ENCODE data around the gene C11orf21. TPM values are rescaled to one million over a fixed set of nuclear protein-coding genes. Genes with fewer than 3 reads are reported as not detected.

C11orf21 gene
- total RNA-seq, 2 experiments from 2014 or later: 0.47 to 2.5 TPM

- H3K79me2 ChIP-seq (ENCODE audit: insufficient read depth, low read depth, low read length): no peaks in the 10 kb centered on the region
- H3K9me3 ChIP-seq (ENCODE audit: low read length): no peaks in the 10 kb centered on the region
- ChIA-PET CTCF (ENCODE audit: unreplicated experiment) (no interaction called here), POLR2A (no interaction called here)
- TF ChIP-seq EZH2phosphoT487 (IDR thresholded peaks at IDR 0.05; ENCODE audit: borderline replicate concordance, low read depth, low read length): no peak
- TF ChIP-seq CTCF (conservative IDR thresholded peaks at IDR 0.05; ENCODE audit: low read length): no peak
- H3K4me2 ChIP-seq (ENCODE audit: low read length): no peak overlapping the region
- peaks cover 11% of the 10 kb centered on the region for H3K4me1 ChIP-seq (ENCODE audit: insufficient read depth, low read length, poor library complexity, severe bottlenecking)
- intact Hi-C loops (cut with micrococcal nuclease; ENCODE audit: unreplicated experiment): no loop called here
- no peaks in the 10 kb centered on the region for H4K20me1 ChIP-seq (ENCODE audit: insufficient read depth, low read length)
- no TSS peak for BruUV-seq (replicated peaks)
- no peak overlapping the region for H2AFZ ChIP-seq (ENCODE audit: low read length)
- no peaks in the 10 kb centered on the region for H3K9me2 ChIP-seq (ENCODE audit: insufficient read depth, low read length)
- H3K36me3 ChIP-seq (ENCODE audit: insufficient read depth, low read length): no peaks in the 10 kb centered on the region
- no peak for DNase-seq (ENCODE audit: low spot score)
- H3K4me3 ChIP-seq (ENCODE audit: low read depth, low read length, poor library complexity, severe bottlenecking): peak overlapping the region; percentile 40
- no peak overlapping the region for H3K27ac ChIP-seq (ENCODE audit: low read depth, low read length, poor library complexity, severe bottlenecking)
Measured at GRCh38 chr11:2267851-2268728, 33.6 kb downstream of the C11orf21 start.

- Histone ChIP-seq H3K36me3 (ENCODE audit: insufficient read depth, low read length) (no peaks in the 10 kb centered on the region), H3K9me2 (ENCODE audit: insufficient read depth, low read length) (no peaks in the 10 kb centered on the region), H3K27ac (ENCODE audit: low read depth, low read length, poor library complexity, severe bottlenecking) (no peak overlapping the region), H3K9me3 (ENCODE audit: low read length) (no peaks in the 10 kb centered on the region), H3K79me2 (ENCODE audit: insufficient read depth, low read depth, low read length) (no peaks in the 10 kb centered on the region), H3K4me2 (ENCODE audit: low read length) (no peak overlapping the region), H3K4me1 (ENCODE audit: insufficient read depth, low read length, poor library complexity, severe bottlenecking) (peaks cover 11% of the 10 kb centered on the region), H2AFZ (ENCODE audit: low read length) (no peak overlapping the region), H3K4me3 (ENCODE audit: low read depth, low read length, poor library complexity, severe bottlenecking) (no peak overlapping the region), H4K20me1 (ENCODE audit: insufficient read depth, low read length) (no peaks in the 10 kb centered on the region)
- ChIA-PET CTCF (ENCODE audit: unreplicated experiment) (no interaction called here), POLR2A (no interaction called here)
- TF ChIP-seq CTCF (conservative IDR thresholded peaks at IDR 0.05; ENCODE audit: low read length) (no peak), EZH2phosphoT487 (IDR thresholded peaks at IDR 0.05; ENCODE audit: borderline replicate concordance, low read depth, low read length) (no peak)
- DNase-seq (ENCODE audit: low spot score): no peak
- intact Hi-C loops (cut with micrococcal nuclease; ENCODE audit: unreplicated experiment): no loop called here
- BruUV-seq (replicated peaks): no TSS peak
Measured at GRCh38 chr11:2267306-2267850, 34.3 kb downstream of the C11orf21 start.

All from OCI-LY7 (cell line).